Gastroesophageal sphincter (tissue), 3 donors: Measurements from ENCODE around the gene TEPSIN.

Source experiments
- POLR2A ChIP-seq, 2 donors: fragments of 450-650 bp; IDR thresholded peaks; one replicate each; pipeline ENCODE4 v1.6.1; 2017; ENCODE audit warnings: antibody characterized with exemption in 2 of 2, mild to moderate bottlenecking in 2 of 2, moderate library complexity in 1 of 2
- POLR2AphosphoS5 ChIP-seq: sonication (generic); formaldehyde crosslinking; IDR thresholded peaks from one replicate; pipeline ENCODE4 v1.6.1; 2017; ENCODE audit warnings: antibody characterized with exemption
- TF ChIP-seq, protein P1 (sequence below), 4 experiments: fragments of 200-600 bp in 2 of 4; fragments of 450-650 bp in 2 of 4; sonication (generic) in 1 of 4; IDR thresholded peaks; one replicate each; pipeline ENCODE4 v1.5.1; 2017 to 2019; ENCODE audit warnings: antibody characterized with exemption in 4 of 4, mild to moderate bottlenecking in 2 of 4, moderate library complexity in 2 of 4

DNA sequence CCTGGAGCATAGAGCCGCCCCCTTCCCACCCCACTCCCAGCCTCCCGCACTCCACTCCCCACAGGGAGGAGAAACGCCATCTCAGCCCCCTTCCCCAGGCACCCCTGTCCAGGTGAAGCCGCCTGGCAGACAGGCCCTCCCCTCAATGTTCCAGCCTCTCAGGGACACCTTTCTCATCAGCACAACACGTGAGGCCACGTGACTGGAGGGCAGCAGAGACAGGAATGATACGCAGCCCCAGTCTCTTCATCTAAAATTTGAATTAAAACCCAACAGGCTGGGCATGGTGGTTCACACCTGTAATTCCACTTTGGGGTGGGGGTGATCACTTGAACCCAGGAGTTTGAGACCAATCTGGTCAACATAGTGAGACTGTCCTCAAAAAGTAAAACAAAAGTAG lies 52.7 kb downstream of the TEPSIN start:
- no peak for TF ChIP-seq POLR2AphosphoS5
- no peak for TF ChIP-seq POLR2A (IDR thresholded peaks at IDR 0.05)
- TF ChIP-seq, protein P1, sequence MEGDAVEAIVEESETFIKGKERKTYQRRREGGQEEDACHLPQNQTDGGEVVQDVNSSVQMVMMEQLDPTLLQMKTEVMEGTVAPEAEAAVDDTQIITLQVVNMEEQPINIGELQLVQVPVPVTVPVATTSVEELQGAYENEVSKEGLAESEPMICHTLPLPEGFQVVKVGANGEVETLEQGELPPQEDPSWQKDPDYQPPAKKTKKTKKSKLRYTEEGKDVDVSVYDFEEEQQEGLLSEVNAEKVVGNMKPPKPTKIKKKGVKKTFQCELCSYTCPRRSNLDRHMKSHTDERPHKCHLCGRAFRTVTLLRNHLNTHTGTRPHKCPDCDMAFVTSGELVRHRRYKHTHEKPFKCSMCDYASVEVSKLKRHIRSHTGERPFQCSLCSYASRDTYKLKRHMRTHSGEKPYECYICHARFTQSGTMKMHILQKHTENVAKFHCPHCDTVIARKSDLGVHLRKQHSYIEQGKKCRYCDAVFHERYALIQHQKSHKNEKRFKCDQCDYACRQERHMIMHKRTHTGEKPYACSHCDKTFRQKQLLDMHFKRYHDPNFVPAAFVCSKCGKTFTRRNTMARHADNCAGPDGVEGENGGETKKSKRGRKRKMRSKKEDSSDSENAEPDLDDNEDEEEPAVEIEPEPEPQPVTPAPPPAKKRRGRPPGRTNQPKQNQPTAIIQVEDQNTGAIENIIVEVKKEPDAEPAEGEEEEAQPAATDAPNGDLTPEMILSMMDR (IDR thresholded peaks at IDR 0.05) = no peak
